Vagina (tissue), 2 donors: ENCODE measurements around the gene GBX2. TPM values are rescaled to one million over a fixed set of nuclear protein-coding genes. Genes with fewer than 3 reads are reported as not detected.

ENCODE experiments used
- DNase-seq, 2 donors: peaks; one replicate each; pipeline ENCODE4 v3.0.0-alpha.2; 2017; ENCODE audit errors: extremely low spot score in 2 of 2
- H3K27ac ChIP-seq: fragments of 200-600 bp; sonication (generic); one replicate; pipeline ENCODE4 v1.5.1; 2019
- H3K27me3 ChIP-seq: fragments of 200-600 bp; sonication (generic); one replicate; pipeline ENCODE4 v1.5.1; 2019
- H3K36me3 ChIP-seq, 2 donors: fragments of 200-600 bp; sonication (generic); one replicate each; pipeline ENCODE4 v1.5.1; 2017 to 2019
- H3K4me1 ChIP-seq: fragments of 200-600 bp; sonication (generic); one replicate; pipeline ENCODE4 v1.5.1; 2019
- H3K4me3 ChIP-seq, 2 donors: fragments of 200-600 bp; sonication (generic); 1 replicate in 1 of 2; 2 replicates in 1 of 2; pipeline ENCODE4 v1.5.1; 2016 to 2019
- H3K9me3 ChIP-seq: fragments of 200-600 bp; sonication (generic); one replicate; pipeline ENCODE4 v1.5.1; 2019
- CTCF ChIP-seq, 3 experiments: fragments of 450-650 bp in 2 of 3; fragments of 200-600 bp in 1 of 3; sonication (generic) in 1 of 3; IDR thresholded peaks; one replicate each; pipeline ENCODE4 v1.5.1; 2017 to 2019; ENCODE audit warnings: antibody characterized with exemption in 3 of 3, mild to moderate bottlenecking in 2 of 3, moderate library complexity in 2 of 3
- POLR2A ChIP-seq, 2 donors: fragments of 450-650 bp; IDR thresholded peaks; one replicate each; pipeline ENCODE4 v1.6.1; 2017; ENCODE audit warnings: antibody characterized with exemption in 2 of 2, mild to moderate bottlenecking in 2 of 2, moderate library complexity in 2 of 2
- POLR2AphosphoS5 ChIP-seq, 2 donors: sonication (generic); formaldehyde crosslinking; IDR thresholded peaks; one replicate each; pipeline ENCODE4 v1.9.0; 2017; ENCODE audit warnings: antibody characterized with exemption in 2 of 2, mild to moderate bottlenecking in 2 of 2, low read depth in 1 of 2; ENCODE audit not compliant: insufficient read depth in 1 of 2
- intact Hi-C: fragments of 100-400 bp; cut with DNase I; formaldehyde crosslinking; loops from one replicate; pipeline ENCODE4 v1.15.1; 2023
- total RNA-seq: library from RNA; depleted of rRNA; stranded (reverse); fragments of >200 nt; gene quantifications from one replicate; pipeline ENCODE4 v1.2.3, GENCODE V29; 2016

Gene GBX2
- total RNA-seq, 1 donor from 2014 or later = not detected

- Histone ChIP-seq H3K9me3 (no peaks in the 10 kb centered on the region), H3K27me3 (no peaks in the 10 kb centered on the region)
- TF ChIP-seq POLR2AphosphoS5 (IDR thresholded peaks at IDR 0.05; ENCODE audit: insufficient read depth in 1 of 2, low read depth in 1 of 2) (no peak), POLR2A (IDR thresholded peaks at IDR 0.05) (no peak), CTCF (IDR thresholded peaks at IDR 0.05) (no peak)
Measured at GRCh38 chr2:236204953-236205352, 36.8 kb upstream of the GBX2 start.

GRCh38 chr2:236200378-236200777 lies 32.2 kb upstream of the GBX2 start:
- Histone ChIP-seq H3K9me3 (no peaks in the 10 kb centered on the region), H3K4me1 (no peaks in the 10 kb centered on the region), H3K27ac (no peak overlapping the region), H3K27me3 (no peaks in the 10 kb centered on the region), H3K4me3 (no peak overlapping the region), H3K36me3 (no peaks in the 10 kb centered on the region)
- TF ChIP-seq POLR2AphosphoS5 (IDR thresholded peaks at IDR 0.05; ENCODE audit: insufficient read depth in 1 of 2, low read depth in 1 of 2) (no peak), CTCF (IDR thresholded peaks at IDR 0.05) (no peak), POLR2A (IDR thresholded peaks at IDR 0.05) (no peak)
- DNase-seq = no peak
- intact Hi-C loops = loop anchor here (5.0 kb wide), 1 partner anchor 373 kb away; no protein-coding TSS in a partner anchor

More at GRCh38 chr2:236204953-236205352, 36.8 kb upstream of the GBX2 start:
- Histone ChIP-seq H3K27ac (no peak overlapping the region), H3K4me1 (no peaks in the 10 kb centered on the region), H3K4me3 (no peak overlapping the region), H3K36me3 (no peaks in the 10 kb centered on the region)
- no peak for DNase-seq
- intact Hi-C loops = loop anchor here (5.0 kb wide), 1 partner anchor 378 kb away; no protein-coding TSS in a partner anchor

GRCh38 chr2:236196366-236196765 lies 28.2 kb upstream of the GBX2 start:
- H3K9me3 ChIP-seq = no peaks in the 10 kb centered on the region
- no peak overlapping the region for H3K27ac ChIP-seq
- DNase-seq = no peak
- H3K27me3 ChIP-seq = no peaks in the 10 kb centered on the region
- H3K36me3 ChIP-seq = no peaks in the 10 kb centered on the region
- TF ChIP-seq CTCF (IDR thresholded peaks at IDR 0.05) (no peak), POLR2A (IDR thresholded peaks at IDR 0.05) (no peak), POLR2AphosphoS5 (IDR thresholded peaks at IDR 0.05; ENCODE audit: insufficient read depth in 1 of 2, low read depth in 1 of 2) (no peak)
- H3K4me3 ChIP-seq = no peak overlapping the region
- intact Hi-C loops = no loop called here
- no peaks in the 10 kb centered on the region for H3K4me1 ChIP-seq

GRCh38 chr2:236195726-236196125 lies 27.5 kb upstream of the GBX2 start:
- no peaks in the 10 kb centered on the region for H3K4me1 ChIP-seq
- no peaks in the 10 kb centered on the region for H3K36me3 ChIP-seq
- no peak overlapping the region for H3K4me3 ChIP-seq
- no peaks in the 10 kb centered on the region for H3K9me3 ChIP-seq
- TF ChIP-seq POLR2AphosphoS5 (IDR thresholded peaks at IDR 0.05; ENCODE audit: insufficient read depth in 1 of 2, low read depth in 1 of 2) (no peak), POLR2A (IDR thresholded peaks at IDR 0.05) (no peak), CTCF (IDR thresholded peaks at IDR 0.05) (no peak)
- intact Hi-C loops = no loop called here
- DNase-seq = no peak
- H3K27ac ChIP-seq = no peak overlapping the region
- H3K27me3 ChIP-seq = no peaks in the 10 kb centered on the region

GRCh38 chr2:236194786-236195185 lies 26.6 kb upstream of the GBX2 start:
- no peak for DNase-seq
- Histone ChIP-seq H3K9me3 (no peaks in the 10 kb centered on the region), H3K4me1 (no peaks in the 10 kb centered on the region), H3K36me3 (no peaks in the 10 kb centered on the region), H3K27me3 (no peaks in the 10 kb centered on the region), H3K4me3 (no peak overlapping the region), H3K27ac (no peak overlapping the region)
- TF ChIP-seq CTCF (IDR thresholded peaks at IDR 0.05) (no peak), POLR2A (IDR thresholded peaks at IDR 0.05) (no peak), POLR2AphosphoS5 (IDR thresholded peaks at IDR 0.05; ENCODE audit: insufficient read depth in 1 of 2, low read depth in 1 of 2) (no peak)
- intact Hi-C loops = no loop called here
